Daoy (cell line): Measurements from ENCODE around the gene CLEC14A. TPM values are rescaled to one million over a fixed set of nuclear protein-coding genes. Genes with fewer than 3 reads are reported as not detected.

Source experiments
- DNase-seq: peaks from one replicate; pipeline ENCODE4 v3.0.0-alpha.2; 2015; ENCODE audit warnings: low read depth
- total RNA-seq: library from RNA; depleted of rRNA; stranded (reverse); fragments of >200 nt; shearing (Covaris generic); gene quantifications from 2 replicates; pipeline ENCODE4 v1.2.3, GENCODE V29; 2014; rRNA removed

The CLEC14A gene
- not detected in 2 replicates for total RNA-seq

- peak; percentile 17 for DNase-seq
Measured at GRCh38 chr14:38255673-38256532, at the start of gene CLEC14A. TSS of gene CLEC14A (minus strand) at chr14:38256093. CDS start at chr14:38256022, 71 bp downstream.

- no peak for DNase-seq
Measured at GRCh38 chr14:38302966-38303365, 47.1 kb upstream of the CLEC14A start.

- no peak for DNase-seq
Measured at GRCh38 chr14:38302034-38302433, 46.1 kb upstream of the CLEC14A start.

- no peak for DNase-seq
Measured at GRCh38 chr14:38297681-38298080, 41.8 kb upstream of the CLEC14A start.

GRCh38 chr14:38291681-38292467, 36.0 kb upstream of the CLEC14A start:
- DNase-seq = no peak

GRCh38 chr14:38290601-38291188, 34.8 kb upstream of the CLEC14A start:
- DNase-seq = peak; percentile 23

- no peak for DNase-seq
Measured at GRCh38 chr14:38286452-38286851, 30.6 kb upstream of the CLEC14A start.

- DNase-seq = no peak
Measured at GRCh38 chr14:38285962-38286361, 30.1 kb upstream of the CLEC14A start.

- no peak for DNase-seq
Measured at GRCh38 chr14:38282936-38283335, 27.0 kb upstream of the CLEC14A start.

- DNase-seq = no peak
Measured at GRCh38 chr14:38280081-38280480, 24.2 kb upstream of the CLEC14A start.

- DNase-seq = no peak
Measured at GRCh38 chr14:38279572-38279971, 23.7 kb upstream of the CLEC14A start.

GRCh38 chr14:38278035-38278434, 22.1 kb upstream of the CLEC14A start:
- DNase-seq = no peak

- DNase-seq = no peak
Measured at GRCh38 chr14:38262844-38263243, 7.0 kb upstream of the CLEC14A start.

- DNase-seq = no peak
Measured at GRCh38 chr14:38261620-38262019, 5.7 kb upstream of the CLEC14A start.

GRCh38 chr14:38257507-38257906, 1.6 kb upstream of the CLEC14A start:
- DNase-seq = no peak

- DNase-seq = no peak
Measured at GRCh38 chr14:38256533-38256840, 594 bp upstream of the CLEC14A start.

GRCh38 chr14:38255408-38255672, 553 bp downstream of the CLEC14A start:
- no peak for DNase-seq

- peak; percentile 6 for DNase-seq
Measured at GRCh38 chr14:38254571-38255407, 1.1 kb downstream of the CLEC14A start.

- DNase-seq = no peak
Measured at GRCh38 chr14:38253676-38254075, 2.2 kb downstream of the CLEC14A start.

- no peak for DNase-seq
Measured at GRCh38 chr14:38252066-38252710, 3.7 kb downstream of the CLEC14A start.

- DNase-seq = no peak
Measured at GRCh38 chr14:38250331-38250730, 5.6 kb downstream of the CLEC14A start.
